ENCODE data around the gene ZER1. TPM values are rescaled to one million over a fixed set of nuclear protein-coding genes. Genes with fewer than 3 reads are reported as not detected.
A peak's percentile ranks its signal among the peaks of the same experiment; 100 is the strongest.

The ZER1 gene
- 100 to 1,000 TPM in 3 of 4 donors, 10 to 100 TPM in 1; 63.6 to 115 (median 105) TPM for total RNA-seq

DNA sequence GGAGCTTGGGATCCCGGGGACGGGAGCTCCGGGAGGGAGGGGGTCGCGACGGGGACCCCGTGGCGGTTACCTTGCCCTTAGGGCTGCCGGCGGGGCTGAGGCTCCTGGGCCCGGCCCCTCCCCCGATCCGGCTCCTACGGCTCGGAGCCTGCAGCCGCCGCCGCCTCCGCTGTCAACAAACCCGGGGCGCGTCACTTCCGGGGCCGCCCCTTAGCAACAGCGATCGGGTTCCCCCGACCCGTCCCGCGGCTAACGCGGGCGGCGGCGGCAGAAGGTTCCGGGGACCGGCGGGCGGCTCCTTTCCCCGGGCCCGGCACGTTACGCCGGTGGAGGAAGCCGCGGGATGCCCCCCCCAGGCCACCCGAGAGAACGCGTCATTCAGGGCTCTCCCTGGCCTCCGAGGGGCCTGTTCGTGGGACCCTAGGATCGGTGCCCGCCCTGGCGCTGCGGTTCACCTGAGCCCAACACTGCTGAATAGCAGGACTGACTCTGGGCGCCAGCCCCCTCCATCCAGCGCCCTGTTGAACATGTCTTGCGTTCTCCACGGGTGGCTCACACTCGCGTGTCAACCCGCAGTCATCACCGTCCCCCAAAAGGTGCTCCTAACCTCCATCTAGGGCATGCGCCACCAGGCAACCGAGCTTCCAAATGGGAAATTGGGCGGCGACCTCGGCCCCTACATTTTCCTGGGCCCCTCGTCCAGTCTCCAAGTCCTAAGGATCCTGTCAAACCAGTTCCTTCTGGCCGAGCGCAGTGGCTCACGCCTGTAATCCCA is at the start of gene ZER1:
ZER1 (minus strand) TSS at position 183 of the 775 bp plus-strand sequence. CDS start 16,362 bp downstream, outside the sequence.
- Histone ChIP-seq H3K27ac (peak within 1 kb of the TSS; percentile 88 to 99 (median 96)), H3K9me3 (no peaks in the 10 kb centered on the region), H3K36me3 (no peaks in the 10 kb centered on the region), H3K27me3 (no peaks in the 10 kb centered on the region), H3K4me1 (peaks cover 17 to 36% of the 10 kb centered on the region in 2 donors), H3K4me3 (peak within 1 kb of the TSS; percentile 90 to 100 (median 95))
- intact Hi-C loops (cut with DNase I; ENCODE audit: low total_unique reads) (loop anchor here (1.0 to 5.0 kb wide), 3 partner anchors 15 to 400 kb away; partner anchors contain the start of genes TBC1D13, URM1 and ZDHHC12), in situ Hi-C loops (cut with MboI; ENCODE audit: low sequenced_read_pairs in 4 of 4) (no loop called here)
- TF ChIP-seq, protein P1, sequence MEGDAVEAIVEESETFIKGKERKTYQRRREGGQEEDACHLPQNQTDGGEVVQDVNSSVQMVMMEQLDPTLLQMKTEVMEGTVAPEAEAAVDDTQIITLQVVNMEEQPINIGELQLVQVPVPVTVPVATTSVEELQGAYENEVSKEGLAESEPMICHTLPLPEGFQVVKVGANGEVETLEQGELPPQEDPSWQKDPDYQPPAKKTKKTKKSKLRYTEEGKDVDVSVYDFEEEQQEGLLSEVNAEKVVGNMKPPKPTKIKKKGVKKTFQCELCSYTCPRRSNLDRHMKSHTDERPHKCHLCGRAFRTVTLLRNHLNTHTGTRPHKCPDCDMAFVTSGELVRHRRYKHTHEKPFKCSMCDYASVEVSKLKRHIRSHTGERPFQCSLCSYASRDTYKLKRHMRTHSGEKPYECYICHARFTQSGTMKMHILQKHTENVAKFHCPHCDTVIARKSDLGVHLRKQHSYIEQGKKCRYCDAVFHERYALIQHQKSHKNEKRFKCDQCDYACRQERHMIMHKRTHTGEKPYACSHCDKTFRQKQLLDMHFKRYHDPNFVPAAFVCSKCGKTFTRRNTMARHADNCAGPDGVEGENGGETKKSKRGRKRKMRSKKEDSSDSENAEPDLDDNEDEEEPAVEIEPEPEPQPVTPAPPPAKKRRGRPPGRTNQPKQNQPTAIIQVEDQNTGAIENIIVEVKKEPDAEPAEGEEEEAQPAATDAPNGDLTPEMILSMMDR (IDR thresholded peaks at IDR 0.05 in 4 of 5, conservative IDR thresholded peaks at IDR 0.05 in 1 of 5): no peak
- TF ChIP-seq POLR2A (IDR thresholded peaks at IDR 0.05): peak; percentile 73 to 86
- peak; percentile 93 to 94 for ATAC-seq
- peak; percentile 87 to 88 for DNase-seq

DNA sequence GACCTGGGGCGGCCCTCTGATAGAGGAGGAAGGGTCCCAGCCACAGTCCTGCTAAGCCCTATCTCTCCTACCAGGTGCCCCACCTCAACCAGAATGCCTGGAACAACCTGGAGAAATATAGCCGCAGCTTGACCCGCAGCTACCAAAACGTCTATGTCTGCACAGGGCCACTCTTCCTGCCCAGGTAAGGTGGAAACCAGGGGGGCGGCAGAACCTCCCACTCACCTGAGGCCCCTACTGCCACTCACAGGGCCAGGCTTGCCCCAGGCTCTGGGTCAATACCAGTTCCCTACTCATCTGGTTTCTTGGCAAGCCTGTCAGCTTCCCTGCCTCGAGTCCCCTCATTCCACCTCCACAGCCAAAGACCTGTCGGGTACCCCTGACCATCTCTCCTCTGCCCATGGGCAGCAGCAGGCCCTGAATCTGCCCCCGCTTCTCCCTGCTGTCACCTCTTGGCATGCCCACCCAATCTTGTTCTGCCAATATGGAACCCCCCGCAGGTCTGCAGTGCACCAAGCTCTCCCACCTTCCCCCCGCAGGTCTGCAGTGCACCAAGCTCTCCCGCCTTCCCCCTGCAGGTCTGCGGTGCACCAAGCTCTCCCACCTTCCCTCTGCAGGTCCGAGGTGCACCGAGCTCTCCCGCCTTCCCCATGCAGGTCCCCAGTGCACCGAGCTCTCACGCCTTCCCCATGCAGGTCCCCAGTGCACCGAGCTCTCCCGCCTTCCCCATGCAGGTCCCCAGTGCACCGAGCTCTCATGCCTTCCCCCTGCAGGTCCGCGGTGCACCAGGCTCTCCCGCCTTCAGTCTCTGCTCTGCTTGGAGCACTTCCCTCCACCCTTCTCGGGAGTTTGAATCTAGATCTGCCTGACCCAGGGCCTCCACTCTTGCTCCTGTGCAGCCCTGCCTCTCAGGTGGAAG is 49.2 kb upstream of the ZER1 start:
- Histone ChIP-seq H3K27ac (peak overlapping the region in 1 of 4 donors; percentile 96), H3K27me3 (no peaks in the 10 kb centered on the region), H3K4me1 (peaks cover 4 to 12% of the 10 kb centered on the region in 2 donors), H3K9me3 (no peaks in the 10 kb centered on the region), H3K36me3 (peaks cover 0 to 42% of the 10 kb centered on the region in 2 donors), H3K4me3 (no peak overlapping the region)
- ATAC-seq: no peak
- in situ Hi-C loops (cut with MboI; ENCODE audit: low sequenced_read_pairs in 4 of 4) (no loop called here), intact Hi-C loops (cut with DNase I; ENCODE audit: low total_unique reads) (no loop called here)
- DNase-seq: no peak
- TF ChIP-seq, protein P1 (IDR thresholded peaks at IDR 0.05 in 4 of 5, conservative IDR thresholded peaks at IDR 0.05 in 1 of 5): no peak
- TF ChIP-seq POLR2A (IDR thresholded peaks at IDR 0.05): no peak

DNA sequence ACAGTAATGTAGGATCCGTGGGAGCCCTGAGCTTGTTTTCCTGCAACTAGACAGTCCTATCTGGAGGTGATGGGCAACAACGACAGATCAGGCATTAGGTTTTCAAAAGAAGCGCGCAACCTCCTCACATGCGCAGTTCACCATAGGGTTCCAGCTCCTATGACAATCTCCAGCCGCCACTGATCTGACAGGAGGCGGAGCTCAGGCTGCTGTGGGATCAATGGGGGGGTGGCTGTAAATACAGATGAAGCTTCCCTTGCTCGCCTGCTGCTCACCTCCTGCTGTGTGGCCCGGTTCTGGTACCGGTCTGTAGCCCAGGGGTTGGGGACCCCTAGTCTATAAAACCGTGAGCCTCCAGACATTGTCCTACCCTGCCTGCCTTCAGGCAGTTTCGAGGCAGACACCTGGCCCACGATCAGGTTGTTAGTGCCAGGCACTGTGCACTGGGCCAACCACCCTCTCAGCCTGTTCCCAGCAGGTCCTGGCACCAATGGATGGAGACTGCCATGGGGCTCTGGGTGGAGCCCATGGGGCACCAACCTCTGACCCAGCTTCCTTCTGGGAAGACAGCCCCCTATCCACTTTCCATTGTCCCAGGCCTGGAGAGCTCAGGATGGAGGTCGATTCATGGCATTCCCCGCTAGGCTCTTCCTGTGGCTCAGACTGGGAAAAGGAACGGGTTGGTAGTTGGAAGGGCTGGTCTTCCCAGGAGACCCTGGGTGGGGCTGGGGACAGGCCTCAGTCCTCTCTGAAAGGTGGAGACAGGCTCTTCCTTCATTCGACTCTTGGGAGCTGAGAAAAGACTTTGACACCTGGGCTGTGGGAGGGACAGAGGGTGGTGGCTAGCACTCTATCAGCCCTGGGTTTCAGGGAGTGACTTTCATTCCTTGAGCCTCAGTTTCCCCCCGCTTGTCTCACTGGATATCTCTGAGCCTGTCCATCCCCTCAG is 48.3 kb upstream of the ZER1 start:
- in situ Hi-C loops (cut with MboI; ENCODE audit: low sequenced_read_pairs in 4 of 4): no loop called here
- peaks cover 0 to 34% of the 10 kb centered on the region in 2 donors for H3K36me3 ChIP-seq
- DNase-seq (no peak), ATAC-seq (no peak)
- no peak for TF ChIP-seq POLR2A (IDR thresholded peaks at IDR 0.05)
- TF ChIP-seq, protein P1 (IDR thresholded peaks at IDR 0.05 in 4 of 5, conservative IDR thresholded peaks at IDR 0.05 in 1 of 5): no peak
- intact Hi-C loops (cut with DNase I; ENCODE audit: low total_unique reads): no loop called here
- H3K4me1 ChIP-seq: peaks cover 4 to 12% of the 10 kb centered on the region in 2 donors
- no peaks in the 10 kb centered on the region for H3K27me3 ChIP-seq
- peak overlapping the region; percentile 64 to 87 (median 72) for H3K4me3 ChIP-seq
- H3K9me3 ChIP-seq: no peaks in the 10 kb centered on the region
- H3K27ac ChIP-seq: peak overlapping the region; percentile 81 to 96 (median 92)

All from gastrocnemius medialis (tissue), 4 donors.